Measurements from ENCODE around the gene DNAJC3.

The DNAJC3 gene

GRCh38 chr13:95671597-95671996, 5.3 kb upstream of the DNAJC3 start:
- TF ChIP-seq, protein P1, sequence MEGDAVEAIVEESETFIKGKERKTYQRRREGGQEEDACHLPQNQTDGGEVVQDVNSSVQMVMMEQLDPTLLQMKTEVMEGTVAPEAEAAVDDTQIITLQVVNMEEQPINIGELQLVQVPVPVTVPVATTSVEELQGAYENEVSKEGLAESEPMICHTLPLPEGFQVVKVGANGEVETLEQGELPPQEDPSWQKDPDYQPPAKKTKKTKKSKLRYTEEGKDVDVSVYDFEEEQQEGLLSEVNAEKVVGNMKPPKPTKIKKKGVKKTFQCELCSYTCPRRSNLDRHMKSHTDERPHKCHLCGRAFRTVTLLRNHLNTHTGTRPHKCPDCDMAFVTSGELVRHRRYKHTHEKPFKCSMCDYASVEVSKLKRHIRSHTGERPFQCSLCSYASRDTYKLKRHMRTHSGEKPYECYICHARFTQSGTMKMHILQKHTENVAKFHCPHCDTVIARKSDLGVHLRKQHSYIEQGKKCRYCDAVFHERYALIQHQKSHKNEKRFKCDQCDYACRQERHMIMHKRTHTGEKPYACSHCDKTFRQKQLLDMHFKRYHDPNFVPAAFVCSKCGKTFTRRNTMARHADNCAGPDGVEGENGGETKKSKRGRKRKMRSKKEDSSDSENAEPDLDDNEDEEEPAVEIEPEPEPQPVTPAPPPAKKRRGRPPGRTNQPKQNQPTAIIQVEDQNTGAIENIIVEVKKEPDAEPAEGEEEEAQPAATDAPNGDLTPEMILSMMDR (IDR thresholded peaks at IDR 0.05; ENCODE audit: poor library complexity, severe bottlenecking), result no peak
- no peak for ATAC-seq (ENCODE audit: low read depth)
- H3K9me3 ChIP-seq (ENCODE audit: severe bottlenecking), result peaks cover 21% of the 10 kb centered on the region

DNA sequence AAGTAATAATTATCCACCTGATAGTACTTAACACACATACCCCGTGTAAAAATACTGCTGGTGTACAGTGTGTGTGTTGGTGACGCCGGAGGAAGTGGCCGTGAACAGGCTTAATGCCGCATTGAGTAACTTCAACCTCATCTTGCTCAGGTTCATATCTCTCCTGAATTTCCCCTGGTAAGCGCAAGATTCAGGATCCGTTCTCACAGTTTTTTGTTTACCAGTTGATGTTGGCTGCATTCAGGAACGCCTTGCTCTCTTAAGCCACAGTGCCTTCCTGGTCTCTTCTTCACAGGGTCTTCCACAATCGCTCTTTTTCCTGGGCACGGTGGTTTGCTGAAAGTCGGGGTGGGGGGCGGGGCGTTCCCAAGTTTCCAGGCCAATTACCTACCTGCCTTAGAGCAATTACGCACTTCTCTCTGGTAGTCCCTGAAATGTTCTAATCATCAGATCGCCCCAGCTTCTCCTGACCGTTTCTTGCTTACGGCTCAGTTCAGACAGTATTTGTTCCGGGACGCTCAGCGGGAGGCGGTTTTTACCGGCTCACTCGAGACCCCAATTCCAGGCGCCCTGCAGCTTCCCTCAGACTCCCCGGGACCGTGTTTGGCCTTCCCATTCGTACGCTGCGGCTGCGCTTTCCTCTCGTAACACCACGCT, 706 bp upstream of the DNAJC3 start:
- H3K36me3 ChIP-seq (ENCODE audit: low read depth), result peaks cover 17% of the 10 kb centered on the region
- DNase-seq (ENCODE audit: low spot score) (no peak), ATAC-seq (ENCODE audit: low read depth) (peak; percentile 15)
- no peaks in the 10 kb centered on the region for H3K27me3 ChIP-seq (ENCODE audit: insufficient read depth, poor library complexity, severe bottlenecking)
- peak overlapping the region; percentile 75 for H3K4me3 ChIP-seq (ENCODE audit: severe bottlenecking)
- TF ChIP-seq, protein P1 (IDR thresholded peaks at IDR 0.05; ENCODE audit: poor library complexity, severe bottlenecking), result no peak
- H3K9me3 ChIP-seq (ENCODE audit: severe bottlenecking), result no peaks in the 10 kb centered on the region
- peak overlapping the region; percentile 76 for H3K27ac ChIP-seq (ENCODE audit: poor library complexity, severe bottlenecking)
- H3K4me1 ChIP-seq (ENCODE audit: insufficient read depth, poor library complexity, severe bottlenecking), result peaks cover 6% of the 10 kb centered on the region

More at GRCh38 chr13:95671597-95671996, 5.3 kb upstream of the DNAJC3 start:
- H3K36me3 ChIP-seq (ENCODE audit: low read depth), result 0 out of 2 replicates have a peak, but pooled peaks cover 5% of the 10 kb centered on the region
- peaks cover 6% of the 10 kb centered on the region for H3K4me1 ChIP-seq (ENCODE audit: insufficient read depth, poor library complexity, severe bottlenecking)
- H3K27ac ChIP-seq (ENCODE audit: poor library complexity, severe bottlenecking), result no peak overlapping the region
- H3K27me3 ChIP-seq (ENCODE audit: insufficient read depth, poor library complexity, severe bottlenecking), result no peaks in the 10 kb centered on the region
- H3K4me3 ChIP-seq (ENCODE audit: severe bottlenecking), result no peak overlapping the region
- DNase-seq (ENCODE audit: low spot score), result no peak

- H3K36me3 ChIP-seq (ENCODE audit: low read depth), result peaks cover 20% of the 10 kb centered on the region
- H3K9me3 ChIP-seq (ENCODE audit: severe bottlenecking), result no peaks in the 10 kb centered on the region
- TF ChIP-seq, protein P1 (IDR thresholded peaks at IDR 0.05; ENCODE audit: poor library complexity, severe bottlenecking), result no peak
- DNase-seq (ENCODE audit: low spot score) (no peak), ATAC-seq (ENCODE audit: low read depth) (no peak; the same call in 2 of the 3 replicates)
- peaks cover 6% of the 10 kb centered on the region for H3K4me1 ChIP-seq (ENCODE audit: insufficient read depth, poor library complexity, severe bottlenecking)
- peak overlapping the region; percentile 76 for H3K27ac ChIP-seq (ENCODE audit: poor library complexity, severe bottlenecking)
- H3K27me3 ChIP-seq (ENCODE audit: insufficient read depth, poor library complexity, severe bottlenecking), result no peaks in the 10 kb centered on the region
- peak overlapping the region; percentile 75 for H3K4me3 ChIP-seq (ENCODE audit: severe bottlenecking)
Observed at GRCh38 chr13:95677564-95678266, 776 bp downstream of the DNAJC3 start.

- peaks cover 6% of the 10 kb centered on the region for H3K4me1 ChIP-seq (ENCODE audit: insufficient read depth, poor library complexity, severe bottlenecking)
- ATAC-seq (ENCODE audit: low read depth), result no peak
- H3K36me3 ChIP-seq (ENCODE audit: low read depth), result peaks cover 20% of the 10 kb centered on the region
- peak overlapping the region; percentile 75 for H3K4me3 ChIP-seq (ENCODE audit: severe bottlenecking)
- no peaks in the 10 kb centered on the region for H3K27me3 ChIP-seq (ENCODE audit: insufficient read depth, poor library complexity, severe bottlenecking)
- H3K27ac ChIP-seq (ENCODE audit: poor library complexity, severe bottlenecking), result no peak overlapping the region
- no peaks in the 10 kb centered on the region for H3K9me3 ChIP-seq (ENCODE audit: severe bottlenecking)
- TF ChIP-seq, protein P1 (IDR thresholded peaks at IDR 0.05; ENCODE audit: poor library complexity, severe bottlenecking), result no peak
- DNase-seq (ENCODE audit: low spot score), result no peak
Observed at GRCh38 chr13:95678967-95679366, 2.0 kb downstream of the DNAJC3 start.

- H3K4me3 ChIP-seq (ENCODE audit: severe bottlenecking), result no peak overlapping the region
Observed at GRCh38 chr13:95679722-95680121, 2.8 kb downstream of the DNAJC3 start.

More at GRCh38 chr13:95679722-95680121, 2.8 kb downstream of the DNAJC3 start:
- Histone ChIP-seq H3K36me3 (ENCODE audit: low read depth) (peaks cover 20% of the 10 kb centered on the region), H3K27ac (ENCODE audit: poor library complexity, severe bottlenecking) (no peak overlapping the region), H3K27me3 (ENCODE audit: insufficient read depth, poor library complexity, severe bottlenecking) (no peaks in the 10 kb centered on the region), H3K4me1 (ENCODE audit: insufficient read depth, poor library complexity, severe bottlenecking) (peaks cover 2% of the 10 kb centered on the region), H3K9me3 (ENCODE audit: severe bottlenecking) (no peaks in the 10 kb centered on the region)
- ATAC-seq (ENCODE audit: low read depth) (no peak), DNase-seq (ENCODE audit: low spot score) (no peak)
- TF ChIP-seq, protein P1 (IDR thresholded peaks at IDR 0.05; ENCODE audit: poor library complexity, severe bottlenecking), result no peak
